Spleen (tissue), 7 donors: ENCODE results near the gene MFSD1.

ENCODE experiments used
- CTCF ChIP-seq, 11 experiments: fragments of 200-600 bp in 7 of 11; fragments of 450-650 bp in 4 of 11; sonication (generic) in 4 of 11; IDR thresholded peaks in 8 of 11; conservative IDR thresholded peaks in 3 of 11; 1 replicate in 7 of 11; 2 replicates in 4 of 11; pipeline versions ENCODE4 v1.4.0 to v1.8.0; 2016 to 2021; ENCODE audit warnings: antibody characterized with exemption in 11 of 11, inconsistent platforms in 4 of 11, mild to moderate bottlenecking in 1 of 11
- POLR2A ChIP-seq, 3 donors: fragments of 450-650 bp; IDR thresholded peaks; one replicate each; pipeline ENCODE4 v1.5.1; 2017; ENCODE audit warnings: antibody characterized with exemption in 3 of 3, mild to moderate bottlenecking in 1 of 3
- POLR2AphosphoS5 ChIP-seq, 3 donors: sonication (generic); formaldehyde crosslinking; IDR thresholded peaks; one replicate each; pipeline ENCODE4 v1.5.1; 2017; ENCODE audit warnings: antibody characterized with exemption in 3 of 3
- donor health status: DM: no; HTN: no; CAD: no; lungs with moderate emphysema.
- donor health status: DM: no; HTN: no; CAD: no.
- donor health status: DM: no; HTN: no; CAD: no.

- TF ChIP-seq POLR2AphosphoS5 (IDR thresholded peaks at IDR 0.05) (no peak), CTCF (IDR thresholded peaks at IDR 0.05 in 8 of 11, conservative IDR thresholded peaks at IDR 0.05 in 3 of 11) (no peak), POLR2A (IDR thresholded peaks at IDR 0.05) (no peak)
Measured at GRCh38 chr3:158846803-158847451, 45.1 kb downstream of the MFSD1 start.
